NCI-H146 treated with DMSO at 0.1 percent for 48 hours (cell line): ENCODE data around the gene CORO2B.
"Not testable (repeated sequence)": the region's sequence is repeated elsewhere in the genome, so short reads cannot be mapped to it uniquely, and the experiment has no call there.

Source experiments
- DNase-seq: peaks from one replicate; lab custom pipeline; 2025; ENCODE audit not compliant: unreplicated experiment; lab: John Stamatoyannopoulos, UW

CORO2B gene

GRCh38 chr15:68718468-68718867 lies 139.7 kb downstream of the CORO2B start:
- DNase-seq: no peak

- DNase-seq: no peak
Observed at GRCh38 chr15:68719051-68719450, 140.3 kb downstream of the CORO2B start.

GRCh38 chr15:68719672-68720071 lies 140.9 kb downstream of the CORO2B start:
- DNase-seq: no peak

- DNase-seq: no peak
Observed at GRCh38 chr15:68721886-68722285, 143.1 kb downstream of the CORO2B start.

GRCh38 chr15:68725736-68726135 lies 146.9 kb downstream of the CORO2B start:
- no peak for DNase-seq

GRCh38 chr15:68726246-68726645 lies 147.5 kb downstream of the CORO2B start:
- no peak for DNase-seq

GRCh38 chr15:68729789-68730411 lies 151.1 kb downstream of the CORO2B start:
- no peak for DNase-seq

- no peak for DNase-seq
Observed at GRCh38 chr15:68730471-68730919, 151.7 kb downstream of the CORO2B start.

- DNase-seq: no peak
Observed at GRCh38 chr15:68730976-68731897, 152.4 kb downstream of the CORO2B start.

GRCh38 chr15:68732451-68732850 lies 153.7 kb downstream of the CORO2B start:
- DNase-seq: no peak

- no peak for DNase-seq
Observed at GRCh38 chr15:68733666-68734065, 154.9 kb downstream of the CORO2B start.

GRCh38 chr15:68734352-68734751 lies 155.6 kb downstream of the CORO2B start:
- no peak for DNase-seq

GRCh38 chr15:68734881-68735280 lies 156.1 kb downstream of the CORO2B start:
- no peak for DNase-seq

- no peak for DNase-seq
Observed at GRCh38 chr15:68735610-68736009, 156.8 kb downstream of the CORO2B start.

- DNase-seq: no peak
Observed at GRCh38 chr15:68739390-68740080, 160.7 kb downstream of the CORO2B start.

- no peak for DNase-seq
Observed at GRCh38 chr15:68743256-68743655, 164.5 kb downstream of the CORO2B start.

GRCh38 chr15:68749365-68749764 lies 170.6 kb downstream of the CORO2B start:
- no peak for DNase-seq

GRCh38 chr15:68749793-68750192 lies 171.0 kb downstream of the CORO2B start:
- DNase-seq: no peak

GRCh38 chr15:68751622-68752021 lies 172.8 kb downstream of the CORO2B start:
- no peak for DNase-seq

- DNase-seq: no peak
Observed at GRCh38 chr15:68755731-68756130, 176.9 kb downstream of the CORO2B start.

- DNase-seq: not testable (repeated sequence)
Observed at GRCh38 chr15:68759982-68760579, 181.3 kb downstream of the CORO2B start.
